GM19438 (cell line): ENCODE measurements around the gene APOC1.

Source experiments
- ATAC-seq: cut with Tn5 transposase; IDR thresholded peaks from one replicate; pipeline ENCODE4 v1.9.1; 2021; ENCODE audit warnings: low read depth; ENCODE audit not compliant: unreplicated experiment

The APOC1 gene

GRCh38 chr19:44954278-44954648 is 39.9 kb downstream of the APOC1 start:
- no peak for ATAC-seq

GRCh38 chr19:44954649-44955504 is 40.5 kb downstream of the APOC1 start, which contains the start of gene CLPTM1:
Gene CLPTM1, plus strand, starts transcription at chr19:44955380. Its CDS starts 16 bp downstream, at chr19:44955396.
- peak; percentile 74 for ATAC-seq

- ATAC-seq = peak; percentile 6
Measured at GRCh38 chr19:44955505-44956439, 41.4 kb downstream of the APOC1 start.

GRCh38 chr19:44957526-44957925 is 43.1 kb downstream of the APOC1 start:
- ATAC-seq = no peak

GRCh38 chr19:44958090-44958489 is 43.7 kb downstream of the APOC1 start:
- no peak for ATAC-seq

GRCh38 chr19:44959691-44960090 is 45.3 kb downstream of the APOC1 start:
- ATAC-seq = no peak

- no peak for ATAC-seq
Measured at GRCh38 chr19:44960906-44961728, 46.7 kb downstream of the APOC1 start.

- ATAC-seq = no peak
Measured at GRCh38 chr19:44961821-44962220, 47.4 kb downstream of the APOC1 start.

GRCh38 chr19:44968118-44968517 is 53.7 kb downstream of the APOC1 start:
- no peak for ATAC-seq

- ATAC-seq = no peak
Measured at GRCh38 chr19:44968670-44969069, 54.3 kb downstream of the APOC1 start.
